NCI-H2081 (cell line): ENCODE measurements around the gene AFMID.
A peak's percentile ranks its signal among the peaks of the same experiment; 100 is the strongest.
"Not testable (repeated sequence)": the region's sequence is repeated elsewhere in the genome, so short reads cannot be mapped to it uniquely, and the experiment has no call there.

Experiments
- DNase-seq, 2 experiments: peaks; one replicate each; lab custom pipeline; 2025; lab: John Stamatoyannopoulos, UW

The AFMID gene

DNA sequence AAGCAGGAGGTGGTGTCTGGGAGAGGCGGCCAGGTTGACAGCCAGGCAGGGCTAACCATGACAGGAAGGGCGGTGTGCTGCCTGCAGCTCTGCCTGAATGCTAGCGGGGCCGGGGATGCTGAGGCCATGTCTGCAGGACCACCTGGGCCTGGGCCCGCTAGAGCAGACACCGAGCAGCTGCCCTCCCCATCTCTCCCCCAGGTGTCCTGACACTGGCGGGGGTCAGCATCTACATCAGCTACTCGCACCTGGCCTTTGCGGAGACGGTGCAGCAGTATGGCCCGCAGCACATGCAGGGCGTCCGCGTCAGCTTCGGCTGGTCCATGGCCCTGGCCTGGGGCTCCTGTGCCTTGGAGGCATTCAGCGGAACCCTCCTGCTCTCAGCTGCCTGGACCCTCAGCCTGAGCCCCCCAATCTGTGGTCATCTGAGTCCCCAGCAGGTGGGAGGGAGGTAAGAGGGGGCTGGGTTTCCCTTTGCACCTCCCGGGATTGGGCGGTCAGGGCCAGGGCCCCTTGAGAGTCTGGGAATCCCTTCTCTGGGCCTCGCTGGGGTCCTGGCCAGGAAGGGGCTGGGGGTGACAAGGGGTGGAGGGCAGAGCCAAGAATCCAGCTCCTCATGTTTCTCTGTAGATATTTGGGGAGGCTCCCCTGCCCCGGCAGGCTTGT, 51.8 kb downstream of the AFMID start:
- no peak for DNase-seq

DNA sequence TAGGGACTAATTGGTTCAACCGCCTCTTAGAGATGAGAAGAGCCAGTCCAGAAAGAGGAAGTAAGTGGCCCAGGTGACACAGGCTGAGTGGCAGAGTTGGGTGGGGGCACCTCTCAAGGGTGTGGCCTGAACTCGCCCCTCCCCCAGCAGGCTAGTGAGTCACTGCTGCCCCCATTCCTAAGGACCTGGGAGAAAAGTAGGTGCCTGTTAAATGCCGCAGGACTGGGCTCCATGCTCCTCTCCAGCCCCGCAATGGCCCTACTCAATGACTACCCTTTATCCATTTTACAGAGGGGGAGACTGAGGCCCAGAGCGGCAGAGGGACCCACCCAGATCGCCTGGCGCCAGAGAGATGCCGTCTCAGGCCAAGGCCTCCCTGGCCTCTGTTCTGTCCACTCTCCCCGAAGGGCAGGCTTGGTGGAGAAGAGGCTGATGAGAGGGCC, 52.3 kb downstream of the AFMID start:
- no peak for DNase-seq

DNA sequence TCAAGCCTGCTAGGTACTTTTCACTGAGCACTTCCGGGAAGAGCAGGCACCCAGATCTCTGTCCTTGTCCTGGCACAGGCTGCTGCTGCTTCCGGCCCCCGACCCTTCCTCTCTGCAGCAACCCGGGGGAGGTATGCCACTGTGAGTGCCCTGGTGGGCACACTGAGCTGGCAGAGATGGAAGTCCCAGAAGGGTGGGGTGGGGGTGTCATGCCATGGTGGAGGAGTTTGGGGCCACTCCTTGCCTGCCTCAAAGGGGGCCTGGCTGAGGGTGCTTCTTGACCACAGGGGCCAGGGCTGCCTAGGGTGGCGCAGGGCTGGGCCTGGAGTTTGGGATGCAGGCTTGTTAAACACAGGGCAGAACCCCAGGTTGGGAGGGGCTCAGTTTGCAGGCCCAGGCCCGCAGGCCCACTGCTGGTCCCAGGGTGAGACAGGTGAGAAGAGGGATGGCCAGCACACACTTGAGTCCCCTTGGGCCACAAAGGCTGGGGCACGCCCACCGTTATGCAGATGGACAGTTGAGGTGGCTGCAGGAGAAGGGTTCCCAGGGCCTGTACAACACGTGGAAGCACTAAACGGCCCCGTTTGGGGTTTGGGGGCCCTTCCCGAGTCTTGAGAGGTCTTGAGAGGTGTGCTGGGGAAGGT, 53.0 kb downstream of the AFMID start:
- no peak for DNase-seq

DNA sequence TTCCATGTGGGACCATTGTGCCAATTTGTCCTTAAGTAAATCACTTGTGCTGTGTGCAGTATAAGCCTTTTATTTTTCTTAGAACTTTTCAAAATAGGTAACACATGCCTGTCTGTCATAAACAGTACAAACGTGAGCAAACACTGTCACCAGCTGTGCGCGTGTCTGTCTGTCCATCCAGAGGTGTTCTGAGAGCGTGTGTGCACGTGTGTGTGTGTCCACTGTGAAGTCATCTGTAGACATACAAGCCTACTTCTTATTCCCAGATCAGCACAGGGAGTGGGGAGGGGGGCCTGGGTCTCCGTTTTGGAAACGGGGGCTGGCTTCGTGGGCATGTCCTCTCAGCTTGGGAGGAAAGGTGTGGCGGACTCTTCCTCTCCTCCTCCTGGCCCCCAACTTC, 53.7 kb downstream of the AFMID start:
- no peak for DNase-seq

DNA sequence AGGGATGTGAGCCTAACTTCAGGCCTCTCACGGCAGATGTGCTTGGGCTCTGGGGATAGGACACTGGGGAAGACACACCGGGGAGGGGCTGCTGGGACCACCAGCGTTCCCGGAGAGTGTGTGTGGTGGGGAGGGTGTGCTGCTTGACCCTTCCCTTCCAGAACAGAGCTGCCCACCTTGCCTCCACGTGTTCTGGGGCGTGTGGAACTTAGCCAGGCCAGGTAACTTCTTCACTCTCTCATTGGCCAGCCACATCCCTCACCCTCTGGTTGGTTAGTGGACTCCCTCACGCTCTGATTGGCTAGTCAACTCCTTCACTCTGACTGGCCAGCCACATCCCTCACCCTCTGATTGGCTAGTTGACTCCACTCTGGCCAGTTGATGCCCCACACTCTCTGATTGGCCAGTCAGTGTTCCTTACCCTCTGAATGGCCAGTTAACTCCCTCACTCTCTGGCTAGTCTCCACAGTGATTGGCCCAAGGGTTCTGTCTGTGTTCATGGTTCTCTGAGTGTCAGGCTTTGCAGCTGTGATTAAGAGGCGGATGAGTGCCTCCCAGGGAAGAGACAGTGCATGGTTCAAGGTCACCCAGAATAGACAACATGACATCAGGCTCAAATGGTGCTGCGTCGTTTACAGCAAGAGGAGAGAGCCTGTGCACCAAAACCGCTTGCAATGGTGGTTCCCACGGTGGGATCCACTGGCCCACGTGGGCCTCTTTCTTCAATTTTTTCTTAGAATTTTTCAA, 54.3 kb downstream of the AFMID start:
- peak; percentile 14 to 22 for DNase-seq

DNA sequence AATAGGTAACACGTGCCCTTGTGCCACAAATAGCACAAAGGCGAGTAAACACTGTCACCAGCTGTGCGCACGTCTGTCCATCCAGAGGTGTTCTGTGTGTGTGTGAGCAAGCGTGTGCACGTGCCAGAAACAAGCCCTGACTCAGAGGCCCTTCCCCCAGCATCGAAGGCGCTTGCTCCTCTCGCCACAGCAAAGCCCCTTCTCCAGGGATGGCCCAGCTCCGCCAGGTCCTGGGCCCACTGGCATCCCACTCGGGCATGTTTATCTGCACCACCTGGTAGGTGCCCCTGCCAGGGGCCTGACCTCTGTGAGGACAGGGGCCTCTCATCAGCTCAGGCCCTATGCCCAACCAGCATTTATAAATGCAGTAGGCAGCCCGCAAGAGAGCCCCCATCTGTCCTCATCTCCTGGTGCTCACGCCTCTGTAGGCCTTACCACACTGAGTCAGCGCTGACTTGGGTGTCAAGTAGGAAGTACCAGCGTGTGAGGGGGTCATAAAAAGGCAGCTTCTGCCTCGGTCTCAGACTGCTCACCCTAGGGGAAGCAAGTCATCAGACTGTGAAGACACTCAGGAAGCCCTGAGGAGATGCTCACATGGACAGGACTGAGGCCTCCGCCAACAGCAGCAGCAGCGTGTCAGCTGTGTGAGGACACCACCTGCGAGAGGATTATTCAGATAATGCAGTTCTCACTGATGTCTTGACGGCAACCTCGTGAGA, 55.0 kb downstream of the AFMID start:
- DNase-seq = no peak

DNA sequence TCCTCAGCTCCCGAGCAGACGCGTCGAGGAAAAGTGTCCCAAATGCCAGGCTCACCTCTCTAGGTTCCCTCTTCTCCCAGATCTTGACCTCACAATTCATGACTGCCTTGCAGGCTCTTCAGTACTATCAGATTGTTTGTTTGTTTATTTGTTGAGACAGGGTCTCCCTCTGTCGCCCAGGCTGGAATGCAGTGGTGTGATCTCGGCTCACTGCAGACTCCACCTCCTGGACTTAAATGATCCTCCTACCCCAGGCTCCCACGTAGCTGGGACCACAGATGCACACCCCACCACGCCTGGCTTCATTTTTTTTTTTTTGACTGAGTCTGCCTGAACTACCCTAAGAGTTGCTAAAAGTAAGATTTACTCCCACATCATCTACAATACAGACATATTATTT, 60.1 kb downstream of the AFMID start:
- DNase-seq = no peak

DNA sequence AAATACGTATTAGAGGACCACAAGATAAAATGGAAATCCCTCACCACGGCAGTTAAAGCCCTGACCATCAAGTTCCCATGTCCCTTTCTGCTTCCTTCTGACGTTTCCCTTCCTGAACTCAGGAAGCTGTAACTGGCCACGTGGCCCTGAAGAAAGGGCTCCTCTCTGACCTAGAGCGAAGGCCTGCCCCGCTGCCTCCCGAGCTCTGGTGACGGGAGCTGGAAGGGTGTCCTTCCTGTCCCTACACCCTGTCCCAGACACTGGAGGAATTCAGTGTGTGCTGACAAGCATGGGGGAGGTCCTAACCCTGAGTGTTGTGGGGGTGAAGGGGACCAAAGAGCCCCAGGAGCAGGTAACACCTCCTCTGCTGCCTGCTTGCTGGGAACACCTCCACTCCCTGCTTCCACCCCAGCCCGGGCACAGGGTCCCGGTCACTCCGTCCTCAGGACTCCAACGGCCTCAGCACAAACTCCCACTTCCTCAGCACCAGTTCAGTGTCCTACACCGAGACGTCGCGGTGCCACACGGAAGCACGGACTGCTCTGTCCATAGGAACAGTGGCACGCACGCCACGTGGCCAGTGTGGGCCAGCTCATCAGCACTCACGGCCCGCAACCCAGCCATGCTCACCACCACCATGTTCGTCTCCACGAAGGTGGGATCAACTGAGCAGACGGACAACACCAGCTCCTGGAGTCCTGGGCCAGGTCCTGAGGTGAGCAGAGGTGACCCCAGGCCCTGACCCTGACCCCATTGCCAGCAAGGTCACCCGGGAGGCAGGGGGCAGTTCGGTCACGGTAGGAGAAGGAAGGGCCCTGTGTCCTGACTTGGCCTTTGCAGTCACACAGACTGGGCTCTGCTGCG, 61.1 kb downstream of the AFMID start:
- DNase-seq = no peak

DNA sequence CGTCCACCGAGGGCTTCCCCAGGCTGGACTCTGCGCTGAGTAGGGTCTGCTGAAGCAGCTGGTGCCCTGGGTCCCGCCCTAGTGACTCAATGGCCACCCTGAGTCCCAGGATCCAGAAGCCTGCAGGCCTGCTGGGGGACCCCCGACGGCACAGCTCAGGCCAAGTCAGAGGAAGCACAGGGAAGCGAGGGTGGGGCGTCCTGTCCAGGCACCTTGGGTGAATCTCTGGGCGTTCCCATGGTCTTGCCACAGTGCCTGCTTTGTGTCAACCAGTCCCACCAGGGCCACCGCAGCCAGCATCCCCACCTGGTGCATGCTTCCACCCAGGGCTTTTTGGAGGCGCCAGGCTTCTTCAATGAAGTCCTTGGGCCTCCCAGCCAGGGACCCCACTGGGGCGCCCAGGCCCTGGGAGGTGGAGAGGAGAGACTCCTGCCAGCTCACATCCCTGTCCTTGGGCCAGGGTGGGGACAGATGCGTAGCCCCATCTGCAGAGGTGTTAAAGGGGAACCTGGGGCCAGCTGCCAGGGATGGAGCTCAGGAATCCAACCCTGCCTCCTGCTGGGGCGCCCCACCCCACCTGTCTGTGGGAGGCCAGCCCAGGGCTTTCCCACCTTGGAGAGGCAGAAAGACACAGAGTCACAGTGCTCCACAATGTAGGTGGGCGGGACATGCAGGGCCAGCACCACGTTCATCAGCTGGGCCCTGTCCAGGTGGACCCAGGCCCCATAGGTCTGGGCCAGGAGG, 62.1 kb downstream of the AFMID start:
- DNase-seq = no peak

DNA sequence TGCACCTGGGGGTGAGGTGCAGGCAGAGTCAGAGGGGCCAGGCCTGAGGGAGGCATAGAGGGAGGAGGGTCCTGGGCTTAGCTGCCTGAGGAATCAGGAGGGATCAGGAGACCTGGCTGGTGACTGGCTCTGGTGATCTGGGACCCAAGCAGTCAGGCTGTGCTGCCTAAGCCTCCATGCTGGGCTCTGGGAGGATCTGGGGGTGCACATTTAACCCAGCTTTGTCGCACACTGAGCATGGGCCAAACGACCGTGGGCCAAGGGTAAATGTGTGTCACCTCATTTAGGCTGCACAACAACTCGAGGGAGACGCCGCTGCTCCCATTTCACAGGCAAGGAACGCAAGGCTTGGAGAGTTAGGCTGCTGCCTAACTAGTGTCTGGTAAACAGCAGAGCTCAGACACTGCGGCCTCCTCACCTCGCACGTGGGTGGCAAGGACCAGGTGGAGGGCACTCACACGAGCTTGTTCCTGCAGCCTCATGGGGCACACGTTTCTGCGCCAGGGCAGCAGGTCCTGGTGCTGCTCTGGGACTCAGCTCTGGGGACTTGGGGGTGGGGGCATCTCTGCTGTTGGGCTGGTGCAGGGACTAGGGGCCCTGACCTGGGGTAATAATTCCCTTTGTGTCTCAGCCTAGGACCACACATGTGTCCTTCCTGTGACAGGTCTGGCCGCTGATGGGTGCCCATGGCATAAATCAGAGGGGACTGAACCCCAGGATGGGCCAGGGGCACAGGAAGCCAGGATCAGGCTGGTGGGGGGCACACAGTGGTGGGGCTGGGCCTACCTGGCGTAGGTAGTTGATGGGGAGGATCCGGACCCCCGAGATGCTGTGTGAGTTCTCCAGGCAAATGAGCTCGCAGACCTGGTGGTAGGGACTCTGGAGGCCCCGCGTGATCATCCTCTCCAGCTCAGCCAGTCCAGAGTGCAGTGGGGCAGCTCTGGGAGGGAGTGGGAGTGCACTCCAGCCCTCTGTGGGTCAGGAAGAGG, 63.0 kb downstream of the AFMID start:
- DNase-seq = no peak

DNA sequence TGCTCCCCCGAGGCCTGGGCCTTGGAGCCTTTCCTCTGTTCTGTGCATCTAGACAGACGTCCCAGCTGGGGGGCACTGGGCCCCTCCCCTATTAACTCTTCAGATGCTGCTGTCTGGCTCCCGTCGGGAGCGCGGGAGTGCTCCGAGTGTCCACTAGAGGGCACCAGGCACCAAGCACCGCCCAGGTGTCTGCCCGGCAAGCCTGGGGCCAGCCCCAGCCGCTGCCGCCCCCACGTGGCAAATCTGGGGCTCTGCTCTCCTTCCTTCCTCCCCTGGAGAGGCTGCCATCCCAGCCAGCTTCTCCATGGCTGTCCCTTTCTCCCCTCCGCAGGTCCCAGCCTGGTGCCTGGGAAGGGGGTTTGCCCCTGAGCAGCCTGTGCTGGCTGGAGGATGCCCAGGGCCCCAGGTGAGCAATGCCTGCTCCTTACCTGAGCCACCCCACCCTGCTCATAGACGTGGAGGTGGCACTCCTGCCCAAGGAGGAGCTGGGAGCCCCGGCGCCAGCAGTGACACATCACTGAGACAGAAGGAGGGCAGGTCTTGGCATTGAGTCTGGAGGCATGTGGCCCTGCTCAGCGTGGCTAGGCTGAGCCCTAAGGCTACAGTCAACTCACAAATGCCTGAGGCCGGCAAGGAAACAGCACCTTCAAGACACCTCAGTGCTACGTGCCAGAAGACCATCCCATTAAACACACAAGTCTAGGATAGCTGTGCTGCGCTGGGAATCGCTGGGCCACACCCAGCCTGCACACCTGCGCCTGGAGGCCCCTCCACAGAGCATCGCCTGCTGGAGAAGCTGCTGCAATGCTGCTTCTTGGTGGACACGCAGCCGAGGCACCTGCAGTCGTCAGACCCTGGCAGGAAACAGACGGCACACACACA, 64.0 kb downstream of the AFMID start:
- DNase-seq = peak; percentile 86 to 87

DNA sequence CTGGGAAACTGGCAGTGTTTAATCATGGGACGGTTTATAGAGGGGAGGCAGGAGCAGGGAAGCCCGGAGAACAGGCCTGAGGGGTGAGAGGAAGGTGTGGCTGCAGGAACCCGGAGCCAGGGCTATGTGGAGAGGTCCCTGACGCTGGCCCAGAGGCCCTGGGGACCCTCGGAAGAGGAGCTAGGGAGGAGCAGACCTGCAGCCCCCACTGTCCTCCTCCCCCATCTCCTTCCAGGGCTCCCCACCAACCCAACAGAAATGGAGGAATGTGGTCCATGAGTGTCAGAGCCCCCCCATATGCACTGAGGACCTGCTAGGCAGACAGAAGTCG, 64.6 kb downstream of the AFMID start:
- no peak for DNase-seq

DNA sequence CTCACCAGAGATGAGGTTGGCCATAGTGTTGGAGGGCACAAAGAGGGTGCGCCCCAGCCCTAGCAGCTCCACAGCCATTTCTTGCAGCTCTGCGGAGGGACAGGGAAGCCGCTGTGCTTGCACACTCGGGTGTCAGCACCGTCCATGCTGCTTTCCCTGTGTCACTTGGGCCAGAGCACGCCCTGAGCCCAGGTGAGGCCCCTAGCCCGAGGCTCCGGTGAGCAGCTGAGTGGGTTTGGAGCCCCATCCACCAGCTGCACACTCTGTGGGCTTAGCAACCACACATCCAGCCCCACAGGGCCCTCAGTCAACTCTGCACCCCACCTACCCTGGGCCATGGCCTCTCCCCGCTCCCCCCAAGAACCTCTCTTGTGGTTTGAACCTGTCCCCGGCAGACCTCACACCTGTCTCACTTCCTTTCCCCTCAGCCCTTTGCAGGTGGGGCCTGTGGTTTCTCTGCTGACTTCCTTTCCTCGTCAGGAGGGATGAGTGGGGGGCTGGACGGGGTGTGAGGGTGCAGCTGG, 65.0 kb downstream of the AFMID start:
- no peak for DNase-seq

DNA sequence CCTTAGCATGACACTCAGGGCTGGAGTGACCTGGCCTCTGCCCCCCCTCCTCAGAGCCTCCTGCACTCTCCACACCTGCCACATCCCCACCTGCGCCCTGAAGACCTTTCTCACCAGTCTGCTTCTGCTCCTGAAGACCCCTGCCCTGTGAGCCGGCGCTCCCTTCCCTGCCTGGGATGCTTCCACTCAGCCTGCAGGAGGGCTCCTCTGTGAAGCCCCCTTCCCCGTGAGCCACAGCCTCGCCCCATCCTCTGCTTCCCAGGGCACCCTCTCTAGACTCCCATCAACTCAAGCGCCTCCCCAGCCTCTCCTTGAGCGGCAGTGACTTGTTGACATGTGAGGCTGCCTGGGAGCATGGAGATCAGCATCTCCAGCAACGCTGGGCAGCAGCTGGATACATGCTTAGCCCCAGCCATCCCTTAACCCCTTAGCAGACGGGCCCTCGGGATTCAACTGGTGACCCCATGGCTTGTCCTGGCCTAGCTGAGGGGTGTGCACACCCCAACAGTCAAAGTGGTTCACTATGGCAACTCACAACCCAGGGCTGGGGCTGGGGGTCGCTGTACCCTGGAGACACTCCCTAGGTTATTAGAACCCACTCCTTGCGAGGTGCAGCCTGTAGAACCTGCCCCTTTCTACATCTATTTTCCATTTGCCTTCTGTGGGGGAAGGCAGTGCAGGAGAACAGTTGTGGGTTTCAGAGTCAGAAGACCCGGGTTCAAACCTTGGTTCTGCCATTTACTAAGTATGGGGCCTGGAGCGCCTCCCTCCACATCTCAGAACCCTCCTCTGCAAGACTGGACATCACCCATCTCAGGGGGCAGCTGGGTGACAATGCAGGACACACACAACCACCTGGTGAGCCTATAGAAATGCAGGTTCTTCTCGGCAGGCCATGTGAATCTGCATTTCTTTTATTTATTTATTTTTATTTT, 65.8 kb downstream of the AFMID start:
- DNase-seq = no peak

DNA sequence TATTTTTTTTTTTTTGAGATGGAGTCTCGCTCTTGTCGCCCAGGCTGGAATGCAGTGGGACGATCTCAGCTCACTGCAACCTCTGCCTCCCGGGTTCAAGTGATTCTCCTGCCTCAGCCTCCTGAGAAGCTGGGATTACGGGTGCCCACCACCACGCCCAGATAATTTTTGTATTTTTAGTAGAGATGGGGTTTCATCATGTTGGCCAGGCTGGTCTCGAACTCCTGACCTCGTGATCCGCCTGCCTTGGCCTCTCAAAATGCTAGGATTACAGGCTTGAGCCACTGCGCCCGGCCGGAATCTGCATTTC, 66.4 kb downstream of the AFMID start:
- DNase-seq = not testable (repeated sequence)

DNA sequence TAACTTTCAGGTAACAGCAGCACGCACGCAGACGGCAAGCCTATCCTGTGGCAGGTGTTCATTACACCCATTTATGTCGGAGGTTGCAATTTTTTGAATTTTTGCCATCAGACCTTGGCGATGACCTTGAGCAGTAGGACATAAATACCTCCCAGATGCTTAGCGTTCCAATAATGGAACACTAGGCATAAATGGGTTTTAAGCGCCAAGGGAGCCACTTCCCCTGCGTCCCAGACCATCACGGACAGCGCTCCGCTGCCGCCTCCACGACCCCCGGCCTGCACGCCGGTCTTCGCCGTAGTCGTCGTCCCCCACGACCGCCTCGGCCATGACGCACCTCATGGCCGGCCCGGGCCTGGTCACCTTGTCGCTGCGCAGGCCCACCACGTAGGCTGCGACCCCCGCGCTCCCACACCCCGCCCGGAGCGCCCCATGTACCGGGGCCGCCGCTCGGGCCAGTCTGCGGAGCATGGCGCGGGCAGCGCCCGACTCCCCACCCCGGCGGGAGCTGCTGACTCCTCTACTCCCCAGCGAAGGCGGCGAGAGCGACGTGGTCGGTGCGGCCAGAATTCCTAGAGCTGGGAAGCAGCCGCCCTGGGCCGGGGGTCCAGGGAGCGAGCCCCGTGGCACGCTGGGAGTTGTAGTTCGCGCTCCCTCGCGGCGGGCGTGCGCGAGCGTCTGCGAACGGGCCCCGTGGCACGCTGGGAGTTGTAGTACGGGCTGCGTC, 66.9 kb downstream of the AFMID start:
- peak; percentile 86 to 92 for DNase-seq
